Activated CD4-positive, alpha-beta T cell treated with anti-CD3 and anti-CD28 coated beads, Interleukin-2, amount 10 ng/mL, durations not matched to agents 7 days and 5 days (primary cell): ENCODE data around the gene RASA2. TPM values are rescaled to one million over a fixed set of nuclear protein-coding genes. Genes with fewer than 3 reads are reported as not detected.

Experiments
- CTCF ChIA-PET: fragments of 350-600 bp; sonication (Branson Sonifier 250); formaldehyde crosslinking; loops from one replicate; lab custom pipeline; 2021; ENCODE audit warnings: antibody characterized with exemption; lab: Charles Lee
- POLR2A ChIA-PET: fragments of 350-600 bp; sonication (Branson Sonifier 250); formaldehyde crosslinking; loops from one replicate; lab custom pipeline; 2021; ENCODE audit warnings: antibody characterized with exemption; lab: Charles Lee
- DNase-seq: peaks from one replicate; pipeline ENCODE4 v3.0.0-alpha.2; 2020
- H3K27ac Mint-ChIP-seq: one replicate; pipeline ENCODE4 v1.8.0; 2021; ENCODE audit warnings: mild to moderate bottlenecking, moderate library complexity, mixed read lengths
- H3K27me3 Mint-ChIP-seq: one replicate; pipeline ENCODE4 v1.8.0; 2021; ENCODE audit warnings: mixed read lengths
- H3K36me3 Mint-ChIP-seq: one replicate; pipeline ENCODE4 v1.8.0; 2021; ENCODE audit warnings: low read depth, mixed read lengths
- H3K4me1 Mint-ChIP-seq: one replicate; pipeline ENCODE4 v1.8.0; 2021; ENCODE audit warnings: mixed read lengths
- H3K4me3 Mint-ChIP-seq: one replicate; pipeline ENCODE4 v1.8.0; 2021; ENCODE audit warnings: mild to moderate bottlenecking, moderate library complexity, mixed read lengths
- H3K9me3 Mint-ChIP-seq: one replicate; pipeline ENCODE4 v1.8.0; 2021; ENCODE audit warnings: mixed read lengths
- total RNA-seq, 2 experiments: library from RNA; stranded (reverse); gene quantifications; one replicate each; pipeline ENCODE4 v1.2.3, GENCODE V29; 2021

RASA2 gene
- total RNA-seq, 2 experiments from 2014 or later, result 46.5 to 54.1 TPM

DNA sequence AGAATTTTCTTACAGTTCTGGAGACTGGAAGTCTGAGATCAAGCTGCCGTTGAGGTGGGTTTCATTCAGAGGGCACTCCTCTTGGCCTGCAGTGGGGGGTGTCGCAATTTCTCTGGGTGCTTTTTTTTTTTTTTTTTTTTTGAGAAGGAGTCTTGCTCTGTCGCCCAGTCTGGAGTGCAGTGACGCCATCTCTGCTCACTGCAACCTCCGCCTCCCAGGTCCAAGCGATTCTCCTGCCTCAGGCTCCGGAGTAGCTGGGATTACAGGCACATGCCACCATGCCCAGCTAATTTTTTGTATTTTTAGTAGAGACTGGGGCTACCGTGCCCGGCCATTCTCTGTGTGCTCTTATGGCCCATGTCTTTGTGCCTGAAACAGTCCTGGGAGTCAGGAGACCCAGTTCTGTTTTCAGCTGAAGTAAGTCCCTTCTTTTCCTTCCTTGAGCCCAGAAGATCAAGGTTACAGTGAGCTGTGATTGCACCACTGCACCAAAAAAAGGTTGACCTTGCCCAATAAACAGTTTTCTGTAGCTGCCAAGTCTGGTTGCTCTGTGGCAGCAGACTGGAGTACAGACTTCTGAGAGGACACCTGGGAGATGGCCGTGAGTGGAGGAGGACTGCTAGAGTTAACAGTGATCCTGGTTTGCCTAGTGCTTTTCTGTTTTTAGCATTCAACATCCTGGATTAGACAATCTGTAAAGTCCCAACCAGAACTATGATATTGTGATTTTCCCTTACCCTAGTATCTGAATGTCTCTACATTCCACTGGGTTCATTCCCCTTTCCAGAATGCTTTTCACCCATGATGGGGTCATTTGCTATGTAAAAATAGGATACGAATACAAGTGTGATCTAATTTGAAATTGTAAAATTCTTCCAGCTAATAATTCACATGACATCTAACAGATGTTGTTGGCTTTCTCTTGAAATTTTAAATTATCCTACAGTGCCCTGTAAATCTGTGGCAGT, 174.7 kb downstream of the RASA2 start:
- Mint-ChIP-seq H3K4me3 (no peak overlapping the region), H3K4me1 (peaks cover 9% of the 10 kb centered on the region), H3K9me3 (peaks cover 4% of the 10 kb centered on the region), H3K36me3 (no peaks in the 10 kb centered on the region), H3K27me3 (peaks cover 72% of the 10 kb centered on the region), H3K27ac (no peak overlapping the region)
- POLR2A ChIA-PET, result no interaction called here
- no peak for DNase-seq
- CTCF ChIA-PET, result interaction anchor here (0.7 to 1.5 kb wide), 4 partner anchors 13 to 231 kb away, joined by 3 to 4 read pairs (median 3); no protein-coding TSS in a partner anchor

DNA sequence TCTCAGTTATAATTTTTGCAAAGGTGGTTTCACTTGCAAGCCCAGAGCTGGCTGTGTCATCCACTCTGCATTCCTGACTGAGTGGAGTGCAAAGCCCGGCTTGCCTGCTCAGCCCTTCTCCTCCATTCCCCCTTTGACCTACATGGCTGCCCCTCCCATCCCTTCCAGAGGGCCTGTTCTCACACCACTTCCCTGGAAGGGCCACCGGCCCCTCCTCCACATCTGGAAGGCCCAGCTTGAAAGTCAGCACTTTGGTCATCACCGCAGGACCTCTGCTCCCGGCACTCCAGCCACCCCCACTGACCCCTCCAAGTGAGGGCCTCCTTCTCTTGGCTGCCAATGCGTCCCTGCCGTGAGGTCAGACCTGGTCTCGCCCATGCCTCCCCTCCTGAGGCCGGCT, 177.2 kb downstream of the RASA2 start:
- no peak overlapping the region for H3K27ac Mint-ChIP-seq
- peaks cover 9% of the 10 kb centered on the region for H3K4me1 Mint-ChIP-seq
- peaks cover 2% of the 10 kb centered on the region for H3K9me3 Mint-ChIP-seq
- CTCF ChIA-PET, result no interaction called here
- POLR2A ChIA-PET, result no interaction called here
- H3K27me3 Mint-ChIP-seq, result peaks cover 49% of the 10 kb centered on the region
- H3K36me3 Mint-ChIP-seq, result no peaks in the 10 kb centered on the region
- no peak for DNase-seq
- H3K4me3 Mint-ChIP-seq, result no peak overlapping the region

Other genes starting within 250 kb of the RASA2 start
- 10 to 100 TPM; 20.0 to 26.1 TPM for gene ZBTB38, start 118.5 kb upstream of the RASA2 start, total RNA-seq